Fibroblast of lung (primary cell): ENCODE results near the gene UNG. TPM values are rescaled to one million over a fixed set of nuclear protein-coding genes. Genes with fewer than 3 reads are reported as not detected.

ENCODE experiments used
- DNase-seq, 2 donors: peaks; one replicate each; pipeline versions ENCODE4 v3.0.0 to v3.0.0-alpha.2; 2010; ENCODE audit warnings: low read depth in 2 of 2
- H2AFZ ChIP-seq: 2 replicates; pipeline ENCODE4 v1.5.1; 2012; ENCODE audit warnings: low read length, control low read depth, inconsistent platforms
- H3K27ac ChIP-seq: 2 replicates; pipeline ENCODE4 v1.5.1; 2011; ENCODE audit warnings: low read length, control low read depth; ENCODE audit not compliant: insufficient read depth
- H3K27me3 ChIP-seq: 2 replicates; pipeline ENCODE4 v1.5.1; 2011; ENCODE audit warnings: mild to moderate bottlenecking, low read length; ENCODE audit not compliant: control insufficient read depth, insufficient read depth
- H3K36me3 ChIP-seq: 2 replicates; pipeline ENCODE4 v1.5.1; 2011; ENCODE audit warnings: low read length; ENCODE audit not compliant: control insufficient read depth, insufficient read depth
- H3K4me1 ChIP-seq: 2 replicates; pipeline ENCODE4 v1.5.1; 2011; ENCODE audit warnings: low read length; ENCODE audit not compliant: control insufficient read depth, insufficient read depth; ENCODE audit errors: extremely low read depth
- H3K4me2 ChIP-seq: 2 replicates; pipeline ENCODE4 v1.5.1; 2011; ENCODE audit warnings: low read length, control low read depth; ENCODE audit not compliant: insufficient read depth; ENCODE audit errors: extremely low read depth
- H3K4me3 ChIP-seq, 4 experiments: fragments of 200-600 bp in 1 of 4; sonication (generic) in 1 of 4; replicated peaks in 1 of 4; 2 replicates each; pipeline ENCODE4 v1.5.1; 2011 to 2016; ENCODE audit warnings: low read length in 4 of 4, low read depth in 3 of 4, mild to moderate bottlenecking in 3 of 4, control low read depth in 2 of 4, inconsistent platforms in 1 of 4, mixed read lengths in 1 of 4; ENCODE audit not compliant: insufficient read depth in 1 of 4; ENCODE audit errors: control extremely low read depth in 1 of 4
- H3K79me2 ChIP-seq: 2 replicates; pipeline ENCODE4 v1.5.1; 2012; ENCODE audit warnings: mild to moderate bottlenecking, low read length, inconsistent platforms; ENCODE audit not compliant: control insufficient read depth, insufficient read depth
- H3K9ac ChIP-seq: 2 replicates; pipeline ENCODE4 v1.5.1; 2011; ENCODE audit warnings: mild to moderate bottlenecking, low read length, control low read depth; ENCODE audit not compliant: insufficient read depth
- H3K9me3 ChIP-seq: 2 replicates; pipeline ENCODE4 v1.5.1; 2012; ENCODE audit warnings: low read depth, low read length; ENCODE audit not compliant: control insufficient read depth, insufficient read depth
- H4K20me1 ChIP-seq: 2 replicates; pipeline ENCODE4 v1.5.1; 2011; ENCODE audit warnings: low read length; ENCODE audit not compliant: control insufficient read depth, insufficient read depth; ENCODE audit errors: extremely low read depth
- CTCF ChIP-seq, 2 donors: IDR thresholded peaks in 1 of 2; conservative IDR thresholded peaks in 1 of 2; 1 replicate in 1 of 2; 2 replicates in 1 of 2; pipeline ENCODE4 v1.5.1; 2011 to 2012; ENCODE audit warnings: low read length in 2 of 2, control low read depth in 1 of 2, inconsistent platforms in 1 of 2, low read depth in 1 of 2, mild to moderate bottlenecking in 1 of 2
- EZH2 ChIP-seq: IDR thresholded peaks from 2 replicates; pipeline ENCODE4 v1.5.1; 2012; ENCODE audit warnings: low read length, control low read depth, mild to moderate bottlenecking; ENCODE audit errors: missing control alignments
- polyA plus RNA-seq, 2 donors: library from polyadenylated mRNA; depleted of rRNA in 1 of 2; stranded (reverse) in 1 of 2; unstranded in 1 of 2; fragments of >200 nt; gene quantifications; 2 replicates each; pipeline ENCODE4 v1.2.1, GENCODE V29; 2011 to 2012; ENCODE audit warnings: missing spikeins in 1 of 2
- total RNA-seq: library from RNA; depleted of rRNA; stranded (reverse); fragments of >200 nt; gene quantifications from 2 replicates; pipeline ENCODE4 v1.2.1, GENCODE V29; 2014

UNG gene
- total and polyA plus RNA-seq, 2 donors (not counting 1 experiment from before 2014, with no cell fraction given), result 16.0 to 23.5 TPM

DNA sequence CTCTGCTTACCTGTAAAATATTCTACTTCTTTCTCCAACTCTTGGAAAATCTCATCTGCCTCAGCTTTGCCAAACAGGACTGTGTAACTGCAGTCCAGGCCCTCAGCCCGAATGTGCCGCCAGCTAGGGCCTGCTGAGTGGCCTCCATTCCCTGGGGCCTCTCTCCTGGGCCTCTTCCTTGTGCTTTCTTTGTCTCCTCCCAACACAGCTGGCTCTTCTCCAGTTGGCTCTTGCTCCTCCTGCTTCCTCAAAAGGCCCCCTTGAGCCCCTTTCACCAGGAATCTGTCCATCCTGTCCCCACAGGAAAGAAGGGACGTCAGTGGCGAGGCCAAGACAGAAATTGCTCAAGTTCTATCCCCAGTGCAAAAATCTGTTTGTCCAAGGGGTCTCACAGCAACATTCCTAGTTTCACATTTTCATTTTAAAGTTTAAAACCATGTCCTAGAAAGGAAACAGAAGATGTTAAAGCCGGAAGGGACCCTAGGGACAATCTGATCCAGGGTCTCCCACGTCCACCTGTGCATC is 4.8 kb upstream of the UNG start:
- DNase-seq, result no peak
- Histone ChIP-seq H3K79me2 (peaks cover 3% of the 10 kb centered on the region), H3K9me3 (no peaks in the 10 kb centered on the region), H3K9ac (no peak overlapping the region), H3K36me3 (peaks cover 3% of the 10 kb centered on the region), H3K4me3 (peak overlapping the region; percentile 47 to 86 (median 66)), H4K20me1 (no peaks in the 10 kb centered on the region), H3K4me2 (peak overlapping the region; percentile 92), H3K27me3 (no peaks in the 10 kb centered on the region), H2AFZ (peak overlapping the region; percentile 90), H3K4me1 (peaks cover 6% of the 10 kb centered on the region), H3K27ac (peak overlapping the region; percentile 74)
- no peak for TF ChIP-seq EZH2
- no peak for TF ChIP-seq CTCF (conservative IDR thresholded peaks at IDR 0.05 in 1 of 2, IDR thresholded peaks at IDR 0.05 in 1 of 2; ENCODE audit: low read depth in 1 of 2, low read length in 2 of 2)

GRCh38 chr12:109093022-109093918 is 4.1 kb upstream of the UNG start, which contains the start of gene ALKBH2:
TSS of gene ALKBH2 (minus strand) at chr12:109093472. CDS start at chr12:109092786, 686 bp downstream.
- Histone ChIP-seq H4K20me1 (no peaks in the 10 kb centered on the region), H3K4me2 (peak within 1 kb of the TSS; percentile 92), H3K27me3 (no peaks in the 10 kb centered on the region), H3K4me1 (peaks cover 6% of the 10 kb centered on the region), H3K36me3 (peaks cover 1% of the 10 kb centered on the region), H3K9me3 (no peaks in the 10 kb centered on the region), H3K4me3 (peak within 1 kb of the TSS; percentile 47 to 86 (median 66)), H3K9ac (peak within 1 kb of the TSS; percentile 41), H3K27ac (peak within 1 kb of the TSS; percentile 74), H2AFZ (peak within 1 kb of the TSS; percentile 90), H3K79me2 (peaks cover 3% of the 10 kb centered on the region)
- no peak for TF ChIP-seq EZH2
- TF ChIP-seq CTCF (conservative IDR thresholded peaks at IDR 0.05 in 1 of 2, IDR thresholded peaks at IDR 0.05 in 1 of 2; ENCODE audit: low read depth in 1 of 2, low read length in 2 of 2), result peak; percentile 87 to 94
- peak; percentile 84 to 89 for DNase-seq

- no peak for DNase-seq
- TF ChIP-seq EZH2 (no peak), CTCF (conservative IDR thresholded peaks at IDR 0.05 in 1 of 2, IDR thresholded peaks at IDR 0.05 in 1 of 2; ENCODE audit: low read depth in 1 of 2, low read length in 2 of 2) (no peak)
- Histone ChIP-seq H3K4me1 (peaks cover 8% of the 10 kb centered on the region), H3K4me2 (peak overlapping the region; percentile 66), H3K9me3 (no peaks in the 10 kb centered on the region), H3K9ac (no peak overlapping the region), H3K36me3 (peaks cover 1% of the 10 kb centered on the region), H3K79me2 (peaks cover 8% of the 10 kb centered on the region), H3K27ac (no peak overlapping the region), H3K27me3 (no peaks in the 10 kb centered on the region), H2AFZ (peak overlapping the region; percentile 16), H4K20me1 (no peaks in the 10 kb centered on the region), H3K4me3 (peak overlapping the region; percentile 46 to 73 (median 58))
These were observed 310 bp upstream of the UNG start for GRCh38 chr12:109097140-109097434.
